Kidney glomerular epithelial cell (primary cell): ENCODE data around the gene SOBP.

Source experiments
- DNase-seq: peaks from one replicate; lab custom pipeline; 2025; lab: John Stamatoyannopoulos, UW

Gene SOBP

DNA sequence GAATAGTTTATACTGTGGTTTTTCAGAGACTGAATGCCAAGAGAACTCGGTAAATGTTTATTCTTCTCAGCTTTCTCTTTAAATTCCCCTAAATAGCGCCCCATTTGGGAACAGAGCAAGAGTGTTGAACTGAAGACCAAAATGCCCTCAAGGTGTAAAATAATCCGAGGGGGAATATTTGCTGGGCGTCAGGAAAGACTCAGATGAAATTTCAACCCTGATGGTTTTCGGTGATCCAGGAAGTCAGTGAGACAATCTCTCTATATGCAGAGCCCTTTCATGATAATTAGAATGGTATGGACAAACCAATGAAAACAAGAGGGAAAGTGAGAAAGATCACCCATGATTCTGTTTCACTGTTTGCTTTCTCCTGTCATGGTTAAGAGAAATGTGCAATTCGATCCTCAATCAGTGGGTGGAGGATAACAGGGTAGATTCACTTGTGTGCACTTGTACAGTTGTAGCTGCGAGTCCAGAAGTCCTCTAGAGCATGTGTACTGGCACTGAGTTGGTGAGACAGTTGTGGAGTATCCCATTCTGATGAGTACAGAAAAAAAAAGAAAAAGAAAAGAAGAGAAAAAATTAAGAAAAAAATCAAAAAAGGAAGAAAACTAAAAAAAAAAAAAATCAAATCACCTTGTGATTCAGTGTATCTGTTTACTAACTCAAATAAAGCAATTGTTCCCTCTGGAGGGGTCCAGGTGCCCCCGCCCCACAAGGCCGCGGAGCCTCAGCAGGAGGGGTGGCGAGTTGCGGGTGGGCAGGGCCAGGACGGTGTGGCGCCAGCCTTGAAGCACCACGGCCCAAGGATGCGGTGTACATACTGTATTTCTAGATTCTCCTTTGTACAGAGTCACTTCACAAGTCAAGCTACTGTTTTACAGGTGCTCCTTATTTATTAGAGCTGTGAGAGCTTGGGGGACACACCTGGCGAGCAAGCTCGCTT, 169.3 kb downstream of the SOBP start:
- DNase-seq: no peak

DNA sequence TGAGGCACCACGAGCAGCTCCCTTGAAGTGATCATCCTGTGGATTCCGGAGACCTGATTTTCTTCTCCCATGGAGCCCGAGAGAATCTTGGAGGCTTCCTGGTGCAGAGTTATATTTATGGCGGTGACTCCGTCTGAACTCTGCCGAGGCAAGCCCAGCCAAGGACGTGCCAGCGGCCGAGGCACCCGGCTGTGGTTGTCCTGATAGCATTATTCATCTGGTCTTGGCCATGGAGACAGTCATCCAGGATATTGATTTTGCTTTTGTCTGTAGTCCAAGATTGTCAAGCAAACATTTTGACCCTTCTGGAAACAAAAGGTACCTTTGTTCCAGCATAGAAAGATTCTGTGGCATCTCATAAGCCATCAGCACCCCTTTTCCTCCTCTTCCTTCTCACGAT, 170.9 kb downstream of the SOBP start:
- DNase-seq: no peak

DNA sequence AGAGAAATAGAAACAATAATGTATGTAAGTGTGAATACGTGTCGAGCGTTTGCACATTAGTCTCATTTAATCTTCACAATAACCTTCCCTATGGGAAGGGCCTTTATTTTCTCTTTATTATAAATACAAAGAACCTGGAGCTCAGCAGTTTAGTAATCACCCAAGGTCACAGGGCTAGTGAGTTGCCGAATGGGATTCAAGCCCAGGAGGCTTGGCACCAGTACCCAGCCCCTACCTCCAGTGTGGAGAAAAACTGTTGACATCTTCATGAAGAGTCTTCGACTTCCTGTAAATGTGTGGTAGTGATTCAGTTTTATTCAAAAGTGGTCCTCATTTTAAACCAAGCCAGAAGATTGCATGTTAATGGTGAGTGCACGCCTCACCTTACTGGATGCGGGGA, 171.4 kb downstream of the SOBP start:
- DNase-seq: no peak

GRCh38 chr6:107662333-107662732, 172.4 kb downstream of the SOBP start:
- no peak for DNase-seq

DNA sequence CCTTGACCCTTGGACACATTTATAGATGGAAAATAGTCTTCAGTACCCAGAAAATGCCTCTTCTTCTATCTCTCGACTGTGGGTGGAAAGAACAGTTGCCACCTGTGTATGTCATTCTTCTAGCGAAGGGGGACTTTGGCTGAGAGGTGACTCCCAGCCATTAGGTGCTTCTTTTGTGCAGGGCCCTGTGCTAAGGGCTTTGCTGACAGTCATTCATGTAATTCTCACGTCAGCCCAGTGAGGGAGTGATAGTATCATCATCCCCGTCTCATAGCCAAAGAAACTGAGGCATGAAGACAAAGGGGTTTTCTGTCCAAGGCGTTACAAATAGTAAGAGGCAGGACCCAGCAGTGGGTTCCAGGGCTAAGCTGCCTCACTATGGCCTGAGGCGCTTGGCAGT, 173.4 kb downstream of the SOBP start:
- no peak for DNase-seq

GRCh38 chr6:107665382-107665781, 175.5 kb downstream of the SOBP start:
- no peak for DNase-seq

DNA sequence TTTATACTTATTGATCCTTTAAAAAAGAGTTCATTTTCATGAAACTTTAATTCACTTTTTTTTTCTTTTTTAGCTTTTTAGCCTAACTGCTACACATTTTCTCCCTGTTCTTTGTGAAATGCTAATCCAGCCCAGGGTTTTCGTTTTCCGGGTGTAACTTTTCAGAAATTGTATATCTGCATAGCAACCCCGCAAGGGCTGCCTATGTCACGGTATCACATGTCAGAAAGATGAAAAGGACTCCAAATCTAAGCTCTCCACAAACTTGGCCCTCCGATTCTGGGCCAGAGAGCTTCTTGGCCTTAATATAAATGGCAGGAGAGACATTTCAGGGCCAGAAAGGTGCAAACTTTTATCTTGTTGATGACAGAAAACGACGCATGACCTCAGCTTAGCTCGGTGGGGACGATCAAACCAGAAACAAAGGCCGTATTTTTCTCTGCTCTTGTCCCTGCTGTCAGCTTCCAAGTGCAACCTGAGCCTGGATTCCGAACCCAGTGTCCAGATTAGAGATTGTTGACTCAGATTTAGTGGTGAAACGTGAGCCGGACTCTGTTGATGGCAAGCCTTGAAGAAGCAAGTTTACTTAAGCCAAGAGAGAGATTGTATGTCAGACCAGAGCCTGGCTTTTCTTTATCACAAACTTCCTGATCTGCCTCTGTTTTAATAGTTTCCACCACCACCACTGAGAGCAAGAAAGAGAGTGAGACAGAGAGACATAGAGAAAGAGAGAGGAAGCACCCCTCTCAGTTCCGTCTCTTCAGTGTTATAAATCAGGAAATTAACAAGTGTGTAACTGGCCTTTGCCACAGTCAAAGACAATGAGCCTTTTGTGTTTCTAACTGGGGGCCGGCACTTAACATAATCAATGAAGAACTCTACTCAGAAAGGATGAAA, 176.4 kb downstream of the SOBP start:
- no peak for DNase-seq

GRCh38 chr6:107666981-107667601, 177.2 kb downstream of the SOBP start:
- DNase-seq: no peak

- no peak for DNase-seq
Measured at GRCh38 chr6:107667790-107668189, 177.9 kb downstream of the SOBP start.

DNA sequence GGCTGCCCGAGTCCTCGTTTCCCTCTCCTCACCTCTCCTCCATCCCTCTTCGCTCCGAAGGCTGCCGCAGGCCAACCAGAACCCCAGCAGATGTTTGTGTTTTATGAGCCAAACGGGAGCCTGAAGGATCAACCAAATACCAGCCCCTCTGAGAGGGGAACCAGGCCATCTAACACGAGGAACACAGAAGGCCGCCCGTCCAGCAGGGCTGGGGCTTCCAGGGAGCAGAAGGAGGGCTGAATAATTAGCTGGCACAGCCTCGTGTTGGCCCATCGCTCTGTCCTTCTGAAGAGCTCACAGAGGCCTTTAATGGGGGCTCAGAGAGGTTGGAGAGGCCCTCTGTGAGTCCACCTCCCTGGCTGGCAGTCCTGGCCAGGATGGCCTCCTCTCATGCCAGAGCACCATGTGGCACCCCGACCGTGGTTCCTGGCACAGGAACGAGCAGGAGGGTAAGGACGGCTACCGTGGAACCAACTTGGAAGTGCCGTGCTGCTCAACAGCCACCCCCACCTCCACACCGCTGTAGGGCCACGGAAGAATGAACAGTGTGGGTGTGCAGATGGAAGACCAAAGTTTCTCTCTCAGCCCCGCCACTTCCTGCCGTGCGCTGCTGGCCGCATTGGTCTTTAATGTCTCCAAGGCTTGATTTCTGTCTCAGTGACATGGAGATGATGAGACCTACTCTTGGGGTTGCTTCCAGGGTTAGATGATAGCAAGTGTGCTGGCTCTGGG, 179.0 kb downstream of the SOBP start:
- no peak for DNase-seq

GRCh38 chr6:107670792-107671199, 180.9 kb downstream of the SOBP start:
- no peak for DNase-seq

- DNase-seq: no peak
Measured at GRCh38 chr6:107673076-107673494, 183.2 kb downstream of the SOBP start.

DNA sequence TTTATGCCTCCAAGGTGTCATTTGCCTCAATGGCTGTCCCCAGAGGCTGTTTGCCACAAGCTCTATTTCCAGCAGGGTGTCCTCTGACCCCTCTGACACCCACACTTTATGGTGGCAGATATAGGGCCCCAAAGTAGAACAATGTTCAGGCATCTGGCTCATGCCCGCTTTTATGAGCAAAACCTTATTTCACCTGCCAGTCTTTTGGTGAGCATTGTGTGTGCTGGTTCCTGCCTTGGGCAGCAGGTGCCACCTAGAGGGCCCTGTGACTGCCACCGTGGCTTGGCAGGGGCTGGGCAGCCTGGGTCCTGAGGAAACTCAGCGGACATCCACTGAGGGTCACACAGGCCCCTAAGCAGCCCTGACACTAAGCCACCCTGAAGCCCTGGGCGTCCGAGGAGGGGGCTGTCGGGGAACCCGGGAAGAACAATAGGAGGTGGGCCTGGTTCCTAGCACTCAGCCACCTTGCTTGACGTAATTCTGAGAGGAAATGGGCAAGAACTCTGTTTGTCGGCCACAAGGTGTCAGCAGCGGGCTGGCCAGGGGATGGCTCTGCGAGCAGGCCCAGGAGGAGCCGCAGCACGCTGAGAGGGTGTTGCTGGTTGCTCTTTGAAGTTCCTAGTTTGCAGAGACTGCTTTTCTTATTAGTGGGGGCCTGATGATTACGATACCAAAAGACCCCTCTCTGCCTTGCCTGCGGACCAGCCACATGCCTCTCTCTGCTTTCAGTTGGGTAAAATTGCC, 185.2 kb downstream of the SOBP start:
- DNase-seq: peak; percentile 69

GRCh38 chr6:107676042-107676441, 186.1 kb downstream of the SOBP start:
- DNase-seq: no peak

GRCh38 chr6:107677399-107677798, 187.5 kb downstream of the SOBP start:
- DNase-seq: no peak

DNA sequence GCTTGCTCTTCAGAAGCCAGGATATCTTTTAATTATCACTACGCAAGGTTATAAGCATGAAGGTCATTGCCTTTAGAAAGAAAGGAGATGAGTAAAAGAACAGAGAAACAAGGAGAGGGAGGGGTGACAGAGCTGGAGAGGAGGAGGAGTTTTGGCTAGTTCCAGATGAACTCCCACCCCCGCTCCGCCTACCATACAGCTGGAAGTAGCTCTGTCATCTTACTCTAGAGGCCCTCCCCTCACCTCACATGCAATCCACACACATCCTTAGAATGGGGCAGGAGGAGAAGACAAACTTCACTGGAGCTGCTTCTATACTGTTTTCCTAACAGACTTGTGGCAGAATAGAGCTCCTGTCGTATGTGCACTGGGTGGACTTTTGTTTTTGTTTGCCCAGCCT, 189.5 kb downstream of the SOBP start:
- no peak for DNase-seq

- no peak for DNase-seq
Measured at GRCh38 chr6:107682721-107683120, 192.8 kb downstream of the SOBP start.

DNA sequence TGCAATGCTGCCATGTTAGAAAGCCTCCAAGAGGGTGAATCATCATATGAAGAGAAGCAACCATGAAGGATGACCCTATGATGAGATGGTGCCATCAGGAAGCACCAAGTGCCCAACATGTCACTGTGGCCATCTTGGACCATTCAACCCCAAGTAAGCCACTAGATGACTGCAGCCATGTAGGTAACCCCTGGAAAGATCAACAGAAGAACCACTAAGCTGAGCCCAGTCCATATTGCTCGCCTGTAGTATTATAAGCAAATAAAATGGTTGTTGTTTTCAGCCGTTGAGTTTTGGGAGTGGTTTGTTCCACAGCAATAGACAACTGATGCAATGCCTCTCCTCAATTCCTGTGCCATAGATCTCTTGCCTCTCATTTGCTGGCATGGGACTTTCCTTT, 193.3 kb downstream of the SOBP start:
- no peak for DNase-seq

DNA sequence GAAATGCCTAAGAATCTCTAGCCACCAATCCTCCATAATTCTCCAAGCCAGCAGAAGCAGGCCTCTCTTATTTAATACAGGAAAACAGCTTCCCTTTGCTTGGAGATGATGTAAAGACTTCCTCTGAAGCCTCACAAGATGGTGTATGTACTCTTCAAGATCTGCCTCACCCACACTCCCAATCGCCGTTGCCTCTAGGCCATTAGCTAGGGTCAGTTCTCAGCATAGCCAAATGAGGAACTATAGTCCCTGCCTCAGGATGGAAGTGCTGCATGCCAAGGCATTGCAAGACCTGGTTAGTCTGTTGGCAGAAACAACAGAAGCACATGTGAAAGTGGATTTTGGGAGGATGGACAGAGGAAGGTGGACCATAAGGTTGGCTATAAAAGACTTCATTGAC, 195.1 kb downstream of the SOBP start:
- DNase-seq: no peak

GRCh38 chr6:107689190-107689589, 199.3 kb downstream of the SOBP start:
- DNase-seq: no peak
